C4-2B (cell line): ENCODE measurements around the gene PTPRN.

Source experiments
- ZFX ChIP-seq: fragments of 450-650 bp; IDR thresholded peaks from 2 replicates; pipeline ENCODE4 v1.6.1; 2017
- TF ChIP-seq, protein P1 (sequence below): fragments of 450-650 bp; conservative IDR thresholded peaks from 2 replicates; pipeline ENCODE4 v1.5.1; 2017; ENCODE audit warnings: mild to moderate bottlenecking

GRCh38 chr2:219272356-219272755 is 36.8 kb downstream of the PTPRN start:
- TF ChIP-seq, protein P1, sequence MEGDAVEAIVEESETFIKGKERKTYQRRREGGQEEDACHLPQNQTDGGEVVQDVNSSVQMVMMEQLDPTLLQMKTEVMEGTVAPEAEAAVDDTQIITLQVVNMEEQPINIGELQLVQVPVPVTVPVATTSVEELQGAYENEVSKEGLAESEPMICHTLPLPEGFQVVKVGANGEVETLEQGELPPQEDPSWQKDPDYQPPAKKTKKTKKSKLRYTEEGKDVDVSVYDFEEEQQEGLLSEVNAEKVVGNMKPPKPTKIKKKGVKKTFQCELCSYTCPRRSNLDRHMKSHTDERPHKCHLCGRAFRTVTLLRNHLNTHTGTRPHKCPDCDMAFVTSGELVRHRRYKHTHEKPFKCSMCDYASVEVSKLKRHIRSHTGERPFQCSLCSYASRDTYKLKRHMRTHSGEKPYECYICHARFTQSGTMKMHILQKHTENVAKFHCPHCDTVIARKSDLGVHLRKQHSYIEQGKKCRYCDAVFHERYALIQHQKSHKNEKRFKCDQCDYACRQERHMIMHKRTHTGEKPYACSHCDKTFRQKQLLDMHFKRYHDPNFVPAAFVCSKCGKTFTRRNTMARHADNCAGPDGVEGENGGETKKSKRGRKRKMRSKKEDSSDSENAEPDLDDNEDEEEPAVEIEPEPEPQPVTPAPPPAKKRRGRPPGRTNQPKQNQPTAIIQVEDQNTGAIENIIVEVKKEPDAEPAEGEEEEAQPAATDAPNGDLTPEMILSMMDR: no peak
- no peak for TF ChIP-seq ZFX
